Measurements from ENCODE around the gene TCTA.
A peak's percentile ranks its signal among the peaks of the same experiment; 100 is the strongest.

The TCTA gene, protein sequence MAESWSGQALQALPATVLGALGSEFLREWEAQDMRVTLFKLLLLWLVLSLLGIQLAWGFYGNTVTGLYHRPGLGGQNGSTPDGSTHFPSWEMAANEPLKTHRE

DNA sequence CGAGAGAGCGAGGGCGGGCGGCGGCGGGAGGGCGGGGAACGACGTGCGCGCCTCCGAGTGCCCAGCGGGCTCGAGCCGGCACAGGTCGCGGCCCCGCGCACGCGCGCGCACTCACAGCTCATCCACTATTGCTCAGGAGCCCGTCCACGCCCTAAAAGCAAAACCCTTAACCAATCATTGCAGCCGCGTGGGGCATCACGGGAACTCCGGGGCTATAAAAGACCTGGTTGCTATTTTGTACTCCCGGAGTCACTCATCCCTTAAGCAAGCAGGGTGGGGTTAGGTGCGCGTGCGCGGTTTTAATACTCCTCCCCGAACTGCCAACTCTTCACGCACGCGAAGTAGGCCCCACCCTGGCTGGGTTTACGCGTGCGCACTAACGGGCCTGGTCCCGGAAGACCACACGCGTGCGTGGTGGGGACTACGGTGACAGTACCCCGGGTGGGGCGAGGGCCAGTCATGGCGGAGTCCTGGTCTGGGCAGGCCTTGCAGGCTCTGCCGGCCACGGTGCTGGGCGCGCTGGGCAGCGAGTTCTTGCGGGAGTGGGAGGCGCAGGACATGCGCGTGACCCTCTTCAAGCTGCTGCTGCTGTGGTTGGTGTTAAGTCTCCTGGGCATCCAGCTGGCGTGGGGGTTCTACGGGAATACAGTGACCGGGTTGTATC, at the start of gene TCTA, which contains the start of gene RHOA:
TSS of gene TCTA (plus strand) at position 456 of the 664 bp plus-strand sequence. CDS start at position 460, 4 bp downstream.
TSS of gene RHOA (minus strand) at position 9 of the 664 bp plus-strand sequence. CDS start 36,387 bp downstream, outside the sequence.
- H3K4me1 ChIP-seq (ENCODE audit: control insufficient read depth, insufficient read depth, low read length): peaks cover 18% of the 10 kb centered on the region

DNA sequence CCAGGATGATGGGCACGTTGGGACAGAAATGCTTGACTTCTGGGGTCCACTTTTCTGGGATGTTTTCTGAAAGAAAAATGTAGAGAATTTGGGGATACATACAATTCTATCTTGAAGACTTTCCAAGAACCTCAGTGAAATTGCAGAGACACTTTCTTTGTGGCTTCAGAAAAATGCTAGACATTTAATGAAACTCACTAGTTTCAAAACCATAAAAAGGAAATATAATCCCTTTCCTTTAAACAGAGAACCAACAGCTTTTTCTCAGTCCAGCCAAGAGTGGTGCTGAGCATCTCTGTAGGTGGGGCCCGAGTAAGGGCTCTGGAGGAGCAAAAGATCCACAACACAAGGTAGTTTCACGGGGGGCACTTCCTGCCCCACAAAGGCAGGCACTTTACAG, 49.7 kb upstream of the TCTA start:
- Histone ChIP-seq H3K27me3 (ENCODE audit: control insufficient read depth, insufficient read depth, low read length) (no peaks in the 10 kb centered on the region), H3K9ac (ENCODE audit: low read depth, low read length) (no peak overlapping the region), H3K9me3 (ENCODE audit: control insufficient read depth, insufficient read depth, low read length) (no peaks in the 10 kb centered on the region), H3K36me3 (ENCODE audit: control insufficient read depth, insufficient read depth, low read length) (peaks cover 29% of the 10 kb centered on the region), H3K4me1 (ENCODE audit: control insufficient read depth, insufficient read depth, low read length) (no peaks in the 10 kb centered on the region), H3K4me3 (ENCODE audit: low read depth, low read length) (no peak overlapping the region)

More for the DNA sequence above, at the start of gene TCTA, which contains the start of gene RHOA:
- H3K9ac ChIP-seq (ENCODE audit: low read depth, low read length): peak within 1 kb of the TSS; percentile 90
- H3K4me3 ChIP-seq (ENCODE audit: low read depth, low read length): peak within 1 kb of the TSS; percentile 95
- peaks cover 6% of the 10 kb centered on the region for H3K36me3 ChIP-seq (ENCODE audit: control insufficient read depth, insufficient read depth, low read length)
- H3K9me3 ChIP-seq (ENCODE audit: control insufficient read depth, insufficient read depth, low read length): no peaks in the 10 kb centered on the region
- H3K27me3 ChIP-seq (ENCODE audit: control insufficient read depth, insufficient read depth, low read length): no peaks in the 10 kb centered on the region

DNA sequence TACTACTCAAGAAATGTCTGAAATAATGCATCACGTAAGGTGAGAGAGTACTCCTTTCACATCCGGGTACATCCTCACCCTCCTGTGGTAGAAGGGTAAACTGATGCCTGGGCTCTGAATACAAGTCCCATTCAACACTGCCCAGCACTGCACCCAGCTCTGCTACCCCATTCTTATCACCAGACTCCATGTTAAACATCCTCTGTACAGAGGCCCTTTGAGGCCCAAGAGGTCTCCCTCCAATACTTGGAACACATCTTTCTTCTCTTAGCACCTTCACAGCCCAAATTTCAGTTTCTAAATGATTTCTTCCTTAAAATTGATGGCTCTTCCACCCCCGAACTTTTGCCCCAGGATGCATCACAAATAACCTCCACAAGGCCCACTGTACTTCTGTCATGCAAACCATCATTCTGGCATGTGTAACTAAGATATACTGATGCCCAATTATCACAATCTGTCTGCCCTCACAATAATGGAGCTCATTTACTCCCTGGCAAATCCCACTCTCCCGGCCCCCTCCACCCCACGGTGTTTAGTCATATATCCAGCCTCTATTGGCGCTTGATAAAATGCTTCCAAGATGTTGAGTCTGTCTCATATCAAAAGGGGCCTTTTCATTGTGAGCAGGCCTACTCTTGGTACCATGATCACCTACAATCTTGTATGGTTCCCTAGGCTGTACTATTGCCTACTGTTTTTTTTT, 41.5 kb upstream of the TCTA start:
- Histone ChIP-seq H3K4me1 (ENCODE audit: control insufficient read depth, insufficient read depth, low read length) (no peaks in the 10 kb centered on the region), H3K4me3 (ENCODE audit: low read depth, low read length) (no peak overlapping the region), H3K36me3 (ENCODE audit: control insufficient read depth, insufficient read depth, low read length) (peaks cover 27% of the 10 kb centered on the region), H3K9ac (ENCODE audit: low read depth, low read length) (no peak overlapping the region), H3K9me3 (ENCODE audit: control insufficient read depth, insufficient read depth, low read length) (no peaks in the 10 kb centered on the region), H3K27me3 (ENCODE audit: control insufficient read depth, insufficient read depth, low read length) (no peaks in the 10 kb centered on the region)

DNA sequence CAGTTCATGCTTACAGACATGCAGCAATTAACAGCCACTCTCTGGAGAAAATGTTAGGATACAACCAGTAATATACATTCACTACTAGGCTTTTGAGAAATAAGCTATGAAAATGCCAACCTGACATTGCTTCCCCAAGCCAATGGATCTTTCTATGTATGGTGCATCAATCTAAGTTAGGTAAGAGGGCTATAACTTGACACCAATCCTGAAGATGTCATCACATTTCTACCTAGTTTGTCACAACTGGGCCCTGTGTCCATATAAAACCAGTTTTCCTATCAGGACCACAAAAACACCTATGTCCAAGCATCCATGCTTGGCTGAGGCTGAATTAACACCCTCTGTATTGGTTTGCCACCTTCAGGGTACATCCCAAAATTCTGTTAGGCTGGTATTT, 40.3 kb upstream of the TCTA start:
- no peaks in the 10 kb centered on the region for H3K27me3 ChIP-seq (ENCODE audit: control insufficient read depth, insufficient read depth, low read length)
- H3K9me3 ChIP-seq (ENCODE audit: control insufficient read depth, insufficient read depth, low read length): no peaks in the 10 kb centered on the region
- H3K4me3 ChIP-seq (ENCODE audit: low read depth, low read length): no peak overlapping the region
- peaks cover 23% of the 10 kb centered on the region for H3K36me3 ChIP-seq (ENCODE audit: control insufficient read depth, insufficient read depth, low read length)
- H3K9ac ChIP-seq (ENCODE audit: low read depth, low read length): no peak overlapping the region
- no peaks in the 10 kb centered on the region for H3K4me1 ChIP-seq (ENCODE audit: control insufficient read depth, insufficient read depth, low read length)

DNA sequence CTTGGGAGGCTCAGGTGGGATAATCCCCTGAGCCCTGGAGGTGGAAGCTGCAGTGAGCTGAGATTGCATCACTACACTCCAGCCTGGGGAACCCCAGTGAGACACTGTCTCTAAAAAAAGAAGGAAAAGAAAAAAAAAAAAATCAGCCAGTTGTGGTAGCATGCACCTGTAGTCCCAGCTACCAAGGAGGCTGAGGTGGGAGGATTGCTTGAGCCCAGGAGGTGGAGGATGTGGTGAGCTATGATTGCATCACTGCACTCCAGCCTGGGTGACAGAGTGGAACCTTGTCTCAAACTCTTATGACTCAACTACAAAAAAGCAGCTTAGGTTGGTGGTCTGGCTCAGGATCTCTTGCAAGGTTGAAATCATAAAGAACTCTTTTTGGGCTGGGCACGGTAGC, 34.7 kb upstream of the TCTA start:
- no peaks in the 10 kb centered on the region for H3K27me3 ChIP-seq (ENCODE audit: control insufficient read depth, insufficient read depth, low read length)
- peaks cover 10% of the 10 kb centered on the region for H3K36me3 ChIP-seq (ENCODE audit: control insufficient read depth, insufficient read depth, low read length)
- H3K9ac ChIP-seq (ENCODE audit: low read depth, low read length): no peak overlapping the region
- H3K9me3 ChIP-seq (ENCODE audit: control insufficient read depth, insufficient read depth, low read length): no peaks in the 10 kb centered on the region
- no peak overlapping the region for H3K4me3 ChIP-seq (ENCODE audit: low read depth, low read length)
- H3K4me1 ChIP-seq (ENCODE audit: control insufficient read depth, insufficient read depth, low read length): no peaks in the 10 kb centered on the region

DNA sequence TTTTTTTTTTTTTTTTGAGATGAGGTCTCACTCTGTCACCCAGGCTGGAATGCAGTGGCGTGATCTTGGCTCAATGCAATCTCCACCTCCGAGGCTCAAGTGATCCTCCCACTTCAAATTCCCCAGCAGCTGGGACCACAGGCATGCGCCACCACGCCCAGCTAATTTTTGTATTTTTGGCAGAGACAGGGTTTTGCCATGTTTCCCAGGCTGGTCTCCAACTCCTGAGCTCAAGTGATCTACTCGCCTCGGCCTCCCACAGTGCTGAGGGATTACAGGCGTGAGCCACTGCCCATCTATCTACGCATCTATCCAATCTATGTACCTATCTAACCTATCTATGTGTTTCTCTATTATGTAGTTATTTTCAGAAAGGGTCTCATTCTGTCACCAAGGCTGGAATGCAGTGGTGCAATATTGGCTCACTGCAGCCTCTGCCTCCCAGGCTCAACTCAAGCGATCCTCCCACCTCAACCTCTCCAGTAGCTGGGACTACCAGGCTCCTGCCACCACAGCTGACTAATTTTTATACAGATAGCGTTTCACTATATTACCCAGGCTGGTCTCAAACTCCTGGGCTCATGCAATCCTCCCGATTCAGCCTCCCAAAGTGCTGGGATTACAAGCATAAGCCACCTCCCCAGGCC, 33.9 kb upstream of the TCTA start:
- H3K36me3 ChIP-seq (ENCODE audit: control insufficient read depth, insufficient read depth, low read length): peaks cover 6% of the 10 kb centered on the region
- no peaks in the 10 kb centered on the region for H3K4me1 ChIP-seq (ENCODE audit: control insufficient read depth, insufficient read depth, low read length)
- H3K9me3 ChIP-seq (ENCODE audit: control insufficient read depth, insufficient read depth, low read length): no peaks in the 10 kb centered on the region
- no peaks in the 10 kb centered on the region for H3K27me3 ChIP-seq (ENCODE audit: control insufficient read depth, insufficient read depth, low read length)
- H3K9ac ChIP-seq (ENCODE audit: low read depth, low read length): no peak overlapping the region
- no peak overlapping the region for H3K4me3 ChIP-seq (ENCODE audit: low read depth, low read length)

DNA sequence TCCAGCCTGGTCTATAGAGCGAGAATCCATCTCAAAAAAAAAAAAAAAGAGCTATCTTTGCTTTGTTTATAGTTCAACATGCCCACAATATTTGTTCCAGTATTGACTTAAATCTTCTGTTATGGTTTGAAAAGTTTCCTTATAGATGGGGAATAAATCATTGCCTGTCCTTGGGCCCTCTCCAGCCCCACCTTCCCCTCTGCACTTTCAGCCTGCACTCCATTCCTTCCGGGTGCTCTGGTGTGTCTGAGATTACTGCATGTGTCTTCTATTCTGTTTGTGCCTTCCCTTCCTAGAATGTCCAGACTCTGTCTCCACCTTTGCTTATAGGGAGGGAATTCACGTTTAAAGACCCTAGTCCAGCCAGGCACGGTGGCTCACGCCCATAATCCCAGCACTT, 28.8 kb upstream of the TCTA start:
- H3K4me1 ChIP-seq (ENCODE audit: control insufficient read depth, insufficient read depth, low read length): no peaks in the 10 kb centered on the region
- H3K27me3 ChIP-seq (ENCODE audit: control insufficient read depth, insufficient read depth, low read length): no peaks in the 10 kb centered on the region
- H3K4me3 ChIP-seq (ENCODE audit: low read depth, low read length): no peak overlapping the region
- no peaks in the 10 kb centered on the region for H3K36me3 ChIP-seq (ENCODE audit: control insufficient read depth, insufficient read depth, low read length)
- H3K9me3 ChIP-seq (ENCODE audit: control insufficient read depth, insufficient read depth, low read length): no peaks in the 10 kb centered on the region
- H3K9ac ChIP-seq (ENCODE audit: low read depth, low read length): no peak overlapping the region

DNA sequence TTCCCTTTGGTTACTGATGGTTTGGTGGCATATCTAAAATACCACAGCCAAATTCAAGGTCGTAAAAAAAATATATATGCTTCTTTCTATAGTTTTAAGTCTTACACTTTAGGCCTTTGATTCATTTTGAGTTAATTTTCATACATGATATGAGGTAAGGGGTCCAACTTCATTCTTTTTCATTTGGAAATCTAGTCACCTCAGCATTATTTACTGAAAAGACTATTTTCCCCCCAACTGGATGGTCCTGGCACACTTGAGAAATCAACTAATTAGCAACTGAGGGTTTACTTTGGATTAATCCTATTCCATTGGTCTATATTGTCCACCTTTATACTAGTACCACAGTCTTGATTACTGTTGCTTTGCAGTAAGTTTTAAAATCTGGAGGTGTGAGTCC, 26.6 kb upstream of the TCTA start:
- no peaks in the 10 kb centered on the region for H3K9me3 ChIP-seq (ENCODE audit: control insufficient read depth, insufficient read depth, low read length)
- H3K4me3 ChIP-seq (ENCODE audit: low read depth, low read length): no peak overlapping the region
- no peaks in the 10 kb centered on the region for H3K4me1 ChIP-seq (ENCODE audit: control insufficient read depth, insufficient read depth, low read length)
- no peaks in the 10 kb centered on the region for H3K27me3 ChIP-seq (ENCODE audit: control insufficient read depth, insufficient read depth, low read length)
- no peak overlapping the region for H3K9ac ChIP-seq (ENCODE audit: low read depth, low read length)
- no peaks in the 10 kb centered on the region for H3K36me3 ChIP-seq (ENCODE audit: control insufficient read depth, insufficient read depth, low read length)

DNA sequence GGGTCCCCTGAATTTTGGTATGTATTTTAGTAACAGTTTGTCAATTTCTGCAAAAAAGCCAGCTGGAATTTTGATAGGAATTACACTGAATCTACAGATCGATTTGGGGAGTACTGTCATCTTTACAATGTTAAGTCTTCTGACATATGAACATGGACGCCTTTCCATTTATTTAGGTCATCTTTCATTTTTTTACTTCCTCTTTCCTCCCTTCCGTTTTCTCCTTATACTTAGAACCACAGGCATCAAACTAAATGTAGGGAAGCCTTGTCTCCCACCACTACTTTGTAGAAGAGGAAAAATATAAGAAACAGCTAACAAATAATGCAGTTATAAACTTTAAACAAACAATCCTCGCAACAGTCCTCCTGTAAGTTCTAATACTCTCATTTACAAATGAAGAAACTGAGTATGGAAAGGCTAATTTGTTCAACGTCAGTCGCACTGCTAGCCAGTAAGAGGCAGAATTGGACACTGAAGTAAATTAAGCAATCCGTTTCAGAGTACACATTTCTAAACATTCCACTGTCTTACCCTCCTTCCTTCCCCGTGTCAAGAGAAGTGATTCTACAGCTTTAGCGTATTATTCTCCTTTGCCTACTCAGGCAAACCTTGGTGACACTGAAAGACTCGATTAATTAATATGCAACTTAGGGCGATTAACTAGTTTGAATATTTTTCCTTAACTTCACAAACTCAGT, 26.0 kb upstream of the TCTA start:
- H3K4me3 ChIP-seq (ENCODE audit: low read depth, low read length): no peak overlapping the region
- H3K27me3 ChIP-seq (ENCODE audit: control insufficient read depth, insufficient read depth, low read length): no peaks in the 10 kb centered on the region
- H3K9ac ChIP-seq (ENCODE audit: low read depth, low read length): no peak overlapping the region
- H3K36me3 ChIP-seq (ENCODE audit: control insufficient read depth, insufficient read depth, low read length): no peaks in the 10 kb centered on the region
- H3K4me1 ChIP-seq (ENCODE audit: control insufficient read depth, insufficient read depth, low read length): no peaks in the 10 kb centered on the region
- no peaks in the 10 kb centered on the region for H3K9me3 ChIP-seq (ENCODE audit: control insufficient read depth, insufficient read depth, low read length)

DNA sequence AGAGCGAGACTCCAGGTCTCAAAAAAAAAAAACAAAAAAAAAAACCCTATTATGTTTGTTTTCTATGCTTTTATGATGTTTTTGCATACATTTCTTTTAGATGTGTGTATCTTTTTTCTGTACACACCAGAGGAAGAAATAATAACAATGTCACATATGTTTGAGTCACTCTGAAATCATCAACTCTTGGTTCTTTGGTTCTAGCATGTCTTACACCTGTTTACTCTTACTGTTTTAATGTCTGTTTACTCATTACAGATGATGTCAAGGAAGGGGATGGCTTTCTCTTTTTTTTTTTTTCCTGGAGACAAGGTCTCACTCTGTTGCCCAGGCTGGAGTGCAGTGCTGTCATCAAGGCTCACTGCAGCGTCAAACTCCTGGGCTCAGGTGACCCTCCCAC, 24.5 kb upstream of the TCTA start:
- Histone ChIP-seq H3K4me3 (ENCODE audit: low read depth, low read length) (no peak overlapping the region), H3K36me3 (ENCODE audit: control insufficient read depth, insufficient read depth, low read length) (no peaks in the 10 kb centered on the region), H3K4me1 (ENCODE audit: control insufficient read depth, insufficient read depth, low read length) (no peaks in the 10 kb centered on the region), H3K27me3 (ENCODE audit: control insufficient read depth, insufficient read depth, low read length) (no peaks in the 10 kb centered on the region), H3K9me3 (ENCODE audit: control insufficient read depth, insufficient read depth, low read length) (no peaks in the 10 kb centered on the region), H3K9ac (ENCODE audit: low read depth, low read length) (no peak overlapping the region)

DNA sequence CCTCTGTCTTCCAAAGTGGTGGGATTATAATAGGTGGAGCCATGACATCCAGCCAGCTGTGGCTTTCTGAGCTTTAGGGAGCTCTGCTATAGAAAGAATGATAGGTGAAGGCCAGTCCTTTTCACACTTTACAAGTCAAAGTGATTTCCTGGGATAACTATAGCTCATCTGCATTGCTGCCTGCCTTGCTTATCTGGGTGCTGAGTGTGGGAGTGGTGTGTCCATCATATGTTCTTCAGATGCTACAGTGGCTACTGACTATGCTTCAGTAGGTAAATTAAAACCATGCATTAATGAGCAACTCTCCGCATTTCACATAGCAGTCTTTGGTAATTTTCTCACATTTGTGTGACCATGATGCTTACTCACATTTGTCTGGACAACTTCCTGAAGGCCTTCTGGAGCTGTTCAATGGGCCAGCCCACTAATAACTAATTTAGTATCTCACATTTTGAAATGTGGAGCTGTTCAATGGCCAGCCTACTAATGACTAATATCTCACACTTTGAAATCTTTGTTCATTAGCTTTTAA, 23.9 kb upstream of the TCTA start:
- no peaks in the 10 kb centered on the region for H3K4me1 ChIP-seq (ENCODE audit: control insufficient read depth, insufficient read depth, low read length)
- peaks cover 3% of the 10 kb centered on the region for H3K36me3 ChIP-seq (ENCODE audit: control insufficient read depth, insufficient read depth, low read length)
- H3K27me3 ChIP-seq (ENCODE audit: control insufficient read depth, insufficient read depth, low read length): no peaks in the 10 kb centered on the region
- no peak overlapping the region for H3K4me3 ChIP-seq (ENCODE audit: low read depth, low read length)
- no peak overlapping the region for H3K9ac ChIP-seq (ENCODE audit: low read depth, low read length)
- H3K9me3 ChIP-seq (ENCODE audit: control insufficient read depth, insufficient read depth, low read length): no peaks in the 10 kb centered on the region
